ENCODE measurements around the gene CLEC5A.

The CLEC5A gene

GRCh38 chr7:141880960-141881359 lies 65.8 kb downstream of the CLEC5A start:
- no peaks in the 10 kb centered on the region for H3K36me3 ChIP-seq
- no peak overlapping the region for H3K27ac ChIP-seq
- H3K27me3 ChIP-seq, result no peaks in the 10 kb centered on the region
- H3K4me3 ChIP-seq (ENCODE audit: low read depth in 1 of 2, low read length in 1 of 2), result no peak overlapping the region
- no peaks in the 10 kb centered on the region for H3K9me3 ChIP-seq
- H3K4me1 ChIP-seq (ENCODE audit: control insufficient read depth in 1 of 2, insufficient read depth in 1 of 2, low read depth in 1 of 2, low read length in 1 of 2), result peaks cover 0 to 5% of the 10 kb centered on the region in 2 experiments
- no peak for TF ChIP-seq CTCF (IDR thresholded peaks at IDR 0.05)

GRCh38 chr7:141877365-141877764 lies 69.4 kb downstream of the CLEC5A start:
- Histone ChIP-seq H3K27me3 (no peaks in the 10 kb centered on the region), H3K27ac (no peak overlapping the region), H3K4me1 (ENCODE audit: control insufficient read depth in 1 of 2, insufficient read depth in 1 of 2, low read depth in 1 of 2, low read length in 1 of 2) (peaks cover 10 to 19% of the 10 kb centered on the region in 2 experiments), H3K4me3 (ENCODE audit: low read depth in 1 of 2, low read length in 1 of 2) (no peak overlapping the region), H3K36me3 (no peaks in the 10 kb centered on the region), H3K9me3 (no peaks in the 10 kb centered on the region)
- no peak for TF ChIP-seq CTCF (IDR thresholded peaks at IDR 0.05)
